Left ventricle myocardium inferior (tissue), 1 donor: Measurements from ENCODE around the gene BRINP3. TPM values are rescaled to one million over a fixed set of nuclear protein-coding genes. Genes with fewer than 3 reads are reported as not detected.

Experiments used
- DNase-seq: peaks from one replicate; pipeline ENCODE4 v3.0.0-alpha.2; 2020
- H3K27ac ChIP-seq: fragments of 200-600 bp; replicated peaks from 2 replicates; pipeline ENCODE4 v1.8.0; 2021
- H3K27me3 ChIP-seq: fragments of 200-600 bp; 2 replicates; pipeline ENCODE4 v1.8.0; 2021; ENCODE audit warnings: low read depth
- H3K36me3 ChIP-seq: fragments of 200-600 bp; 2 replicates; pipeline ENCODE4 v1.8.0; 2021
- H3K4me1 ChIP-seq: fragments of 200-600 bp; 2 replicates; pipeline ENCODE4 v1.8.0; 2021
- H3K4me3 ChIP-seq: fragments of 200-600 bp; 2 replicates; pipeline ENCODE4 v1.8.0; 2021; ENCODE audit warnings: mild to moderate bottlenecking, moderate library complexity
- H3K9me3 ChIP-seq: fragments of 200-600 bp; replicated peaks from 2 replicates; pipeline ENCODE4 v1.8.0; 2021
- CTCF ChIP-seq: fragments of 200-600 bp; IDR thresholded peaks from 2 replicates; pipeline ENCODE4 v1.8.0; 2021; ENCODE audit warnings: antibody characterized with exemption, mild to moderate bottlenecking, borderline replicate concordance
- intact Hi-C: fragments of 100-400 bp; cut with micrococcal nuclease; formaldehyde crosslinking; loops from one replicate; pipeline ENCODE4 v1.11.0; 2022
- total RNA-seq: library from RNA; stranded (reverse); fragmentation: NEBNext Ultra II Directional; extraction: Animal tissue kit (Norgen Biotek cat#: 25700); gene quantifications from one replicate; pipeline ENCODE4 v1.2.1, GENCODE V29; 2021
- donor health status: DM: no; HTN: yes; CAD: no; lungs with severe emphysema.

Gene BRINP3
- total RNA-seq, 1 donor from 2014 or later: 5.4 TPM

- TF ChIP-seq CTCF: no peak
- intact Hi-C loops: no loop called here
- no peak overlapping the region for H3K27ac ChIP-seq
- DNase-seq: no peak
- H3K27me3 ChIP-seq: no peaks in the 10 kb centered on the region
- no peaks in the 10 kb centered on the region for H3K36me3 ChIP-seq
- H3K4me3 ChIP-seq: no peak overlapping the region
- H3K9me3 ChIP-seq: no peaks in the 10 kb centered on the region
- no peaks in the 10 kb centered on the region for H3K4me1 ChIP-seq
Observed at GRCh38 chr1:190178827-190179226, 298.8 kb downstream of the BRINP3 start.

GRCh38 chr1:190177555-190177954 is 300.1 kb downstream of the BRINP3 start:
- TF ChIP-seq CTCF: no peak
- H3K4me1 ChIP-seq: no peaks in the 10 kb centered on the region
- no peak for DNase-seq
- no peaks in the 10 kb centered on the region for H3K9me3 ChIP-seq
- no peak overlapping the region for H3K4me3 ChIP-seq
- H3K27me3 ChIP-seq: no peaks in the 10 kb centered on the region
- H3K36me3 ChIP-seq: no peaks in the 10 kb centered on the region
- intact Hi-C loops: no loop called here
- H3K27ac ChIP-seq: no peak overlapping the region

- H3K9me3 ChIP-seq: no peaks in the 10 kb centered on the region
- intact Hi-C loops: no loop called here
- H3K27ac ChIP-seq: no peak overlapping the region
- no peak for DNase-seq
- H3K36me3 ChIP-seq: no peaks in the 10 kb centered on the region
- H3K4me3 ChIP-seq: no peak overlapping the region
- H3K4me1 ChIP-seq: no peaks in the 10 kb centered on the region
- H3K27me3 ChIP-seq: no peaks in the 10 kb centered on the region
- no peak for TF ChIP-seq CTCF
Observed at GRCh38 chr1:190176776-190177175, 300.9 kb downstream of the BRINP3 start.

GRCh38 chr1:190175320-190175719 is 302.3 kb downstream of the BRINP3 start:
- no peaks in the 10 kb centered on the region for H3K4me1 ChIP-seq
- H3K4me3 ChIP-seq: no peak overlapping the region
- H3K27me3 ChIP-seq: no peaks in the 10 kb centered on the region
- H3K36me3 ChIP-seq: no peaks in the 10 kb centered on the region
- no peak for DNase-seq
- intact Hi-C loops: no loop called here
- no peak overlapping the region for H3K27ac ChIP-seq
- no peak for TF ChIP-seq CTCF
- no peaks in the 10 kb centered on the region for H3K9me3 ChIP-seq

- no peaks in the 10 kb centered on the region for H3K36me3 ChIP-seq
- H3K27me3 ChIP-seq: no peaks in the 10 kb centered on the region
- TF ChIP-seq CTCF: no peak
- no peak overlapping the region for H3K27ac ChIP-seq
- H3K9me3 ChIP-seq: no peaks in the 10 kb centered on the region
- DNase-seq: no peak
- no peaks in the 10 kb centered on the region for H3K4me1 ChIP-seq
- H3K4me3 ChIP-seq: no peak overlapping the region
- intact Hi-C loops: no loop called here
Observed at GRCh38 chr1:190172651-190173430, 304.8 kb downstream of the BRINP3 start.
